Measurements from ENCODE around the gene WNK2.

The WNK2 gene

DNA sequence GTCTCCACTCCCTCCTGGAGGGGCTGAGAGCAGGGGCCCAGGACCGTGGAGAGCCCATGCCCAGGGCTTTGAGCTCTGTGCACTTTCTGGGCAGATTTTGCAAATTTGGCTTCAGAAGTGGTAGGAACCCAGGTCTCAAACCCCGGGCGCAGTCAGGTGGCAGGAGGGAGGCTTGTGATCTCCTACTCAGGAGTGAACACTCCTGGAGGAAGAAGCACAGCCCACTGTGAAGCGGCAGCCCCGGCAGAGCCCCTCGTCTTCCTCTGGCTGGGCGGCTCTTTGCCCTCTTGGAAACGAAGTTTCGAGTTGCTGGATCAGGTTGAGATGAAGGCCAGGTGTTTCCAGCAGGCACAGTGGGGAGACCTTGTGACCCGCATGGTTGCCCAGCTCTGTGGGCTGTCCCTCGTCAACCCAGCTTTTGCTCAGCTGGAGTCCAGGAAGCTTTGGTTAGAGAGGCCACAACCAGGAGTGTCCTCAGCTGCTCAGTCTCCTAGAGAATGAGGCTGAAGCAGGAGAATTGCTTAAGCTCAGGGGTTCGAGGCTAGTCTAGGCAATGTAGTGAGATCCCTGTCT lies 48.5 kb downstream of the WNK2 start:
- DNase-seq (ENCODE audit: insufficient read length, low spot score) (no peak), FAIRE-seq (no peak)
- TF ChIP-seq, protein P1, sequence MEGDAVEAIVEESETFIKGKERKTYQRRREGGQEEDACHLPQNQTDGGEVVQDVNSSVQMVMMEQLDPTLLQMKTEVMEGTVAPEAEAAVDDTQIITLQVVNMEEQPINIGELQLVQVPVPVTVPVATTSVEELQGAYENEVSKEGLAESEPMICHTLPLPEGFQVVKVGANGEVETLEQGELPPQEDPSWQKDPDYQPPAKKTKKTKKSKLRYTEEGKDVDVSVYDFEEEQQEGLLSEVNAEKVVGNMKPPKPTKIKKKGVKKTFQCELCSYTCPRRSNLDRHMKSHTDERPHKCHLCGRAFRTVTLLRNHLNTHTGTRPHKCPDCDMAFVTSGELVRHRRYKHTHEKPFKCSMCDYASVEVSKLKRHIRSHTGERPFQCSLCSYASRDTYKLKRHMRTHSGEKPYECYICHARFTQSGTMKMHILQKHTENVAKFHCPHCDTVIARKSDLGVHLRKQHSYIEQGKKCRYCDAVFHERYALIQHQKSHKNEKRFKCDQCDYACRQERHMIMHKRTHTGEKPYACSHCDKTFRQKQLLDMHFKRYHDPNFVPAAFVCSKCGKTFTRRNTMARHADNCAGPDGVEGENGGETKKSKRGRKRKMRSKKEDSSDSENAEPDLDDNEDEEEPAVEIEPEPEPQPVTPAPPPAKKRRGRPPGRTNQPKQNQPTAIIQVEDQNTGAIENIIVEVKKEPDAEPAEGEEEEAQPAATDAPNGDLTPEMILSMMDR (IDR thresholded peaks at IDR 0.05; ENCODE audit: insufficient read depth, missing control alignments) = no peak

DNA sequence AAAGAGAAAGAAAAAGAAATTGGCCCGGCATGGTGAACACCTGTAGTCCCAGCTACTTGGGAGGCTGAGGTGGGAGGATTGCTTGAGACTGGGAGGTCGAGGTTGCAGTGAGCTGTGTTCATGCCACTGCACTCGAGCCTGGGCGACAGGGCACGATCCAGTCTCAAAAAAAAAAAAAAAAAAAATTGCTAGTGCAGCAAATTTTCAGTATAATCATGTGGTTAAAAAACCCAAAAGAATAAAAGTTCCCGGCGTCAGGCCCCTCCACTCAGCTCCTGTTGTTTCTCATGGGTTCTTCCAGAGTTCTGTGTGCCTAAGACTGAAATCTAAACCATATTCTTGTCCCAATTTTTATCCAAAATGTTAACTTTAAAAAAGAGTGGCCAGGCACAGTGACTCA lies 49.1 kb downstream of the WNK2 start:
- no peak for DNase-seq (ENCODE audit: insufficient read length, low spot score)
- TF ChIP-seq, protein P1 (IDR thresholded peaks at IDR 0.05; ENCODE audit: insufficient read depth, missing control alignments) = no peak
- FAIRE-seq = no peak

DNA sequence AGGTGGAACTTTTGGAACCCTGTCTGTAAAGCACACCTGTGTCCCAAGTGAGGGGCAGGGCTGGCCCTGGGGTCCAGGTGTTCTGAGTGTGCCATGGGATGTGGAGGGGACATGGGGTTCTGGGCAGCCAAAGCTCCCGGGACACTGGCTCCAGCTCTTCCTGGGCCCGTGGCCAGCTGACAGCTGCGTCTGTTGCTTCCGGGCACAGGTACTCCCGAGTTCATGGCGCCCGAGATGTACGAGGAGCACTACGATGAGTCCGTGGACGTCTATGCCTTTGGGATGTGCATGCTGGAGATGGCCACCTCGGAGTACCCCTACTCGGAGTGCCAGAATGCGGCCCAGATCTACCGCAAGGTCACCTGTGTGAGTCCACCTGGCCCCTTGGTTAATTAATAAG lies 50.7 kb downstream of the WNK2 start:
- no peak for FAIRE-seq
- DNase-seq (ENCODE audit: insufficient read length, low spot score) = no peak
- TF ChIP-seq, protein P1 (IDR thresholded peaks at IDR 0.05; ENCODE audit: insufficient read depth, missing control alignments) = no peak

DNA sequence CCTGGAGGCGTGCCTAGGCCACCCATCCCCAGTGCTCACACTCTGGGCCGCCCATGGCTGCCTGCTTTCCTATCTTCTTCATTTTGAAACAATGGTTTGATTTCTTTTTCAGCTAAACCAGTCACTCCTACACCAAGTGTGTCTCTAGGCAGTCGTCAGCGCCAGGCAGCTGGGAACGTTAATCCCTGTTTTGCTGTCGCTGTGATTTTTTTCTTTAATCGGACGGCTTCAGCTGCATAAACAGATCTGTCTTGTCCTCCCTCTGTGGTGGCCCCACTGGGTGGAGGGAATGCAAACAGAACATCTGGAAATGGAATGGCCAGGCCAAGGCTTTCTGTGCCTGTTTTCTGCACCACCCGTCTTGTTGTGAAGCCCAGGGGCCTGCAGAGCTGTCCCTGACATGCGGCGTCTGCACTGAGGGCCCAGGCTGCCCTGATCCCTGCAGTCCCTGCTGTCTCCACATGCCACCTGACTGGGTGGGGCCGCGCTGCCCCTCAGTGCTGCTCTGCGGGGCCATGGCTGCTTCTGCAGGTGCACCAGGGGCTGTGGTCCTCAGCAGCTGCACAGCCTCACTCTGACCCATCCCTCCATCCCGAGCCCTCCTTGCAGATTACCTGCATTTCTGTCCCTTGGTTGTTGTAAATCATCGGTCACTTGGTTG lies 51.5 kb downstream of the WNK2 start:
- TF ChIP-seq, protein P1 (IDR thresholded peaks at IDR 0.05; ENCODE audit: insufficient read depth, missing control alignments) = no peak
- DNase-seq (ENCODE audit: insufficient read length, low spot score) (peak; percentile 81), FAIRE-seq (peak; percentile 21)

DNA sequence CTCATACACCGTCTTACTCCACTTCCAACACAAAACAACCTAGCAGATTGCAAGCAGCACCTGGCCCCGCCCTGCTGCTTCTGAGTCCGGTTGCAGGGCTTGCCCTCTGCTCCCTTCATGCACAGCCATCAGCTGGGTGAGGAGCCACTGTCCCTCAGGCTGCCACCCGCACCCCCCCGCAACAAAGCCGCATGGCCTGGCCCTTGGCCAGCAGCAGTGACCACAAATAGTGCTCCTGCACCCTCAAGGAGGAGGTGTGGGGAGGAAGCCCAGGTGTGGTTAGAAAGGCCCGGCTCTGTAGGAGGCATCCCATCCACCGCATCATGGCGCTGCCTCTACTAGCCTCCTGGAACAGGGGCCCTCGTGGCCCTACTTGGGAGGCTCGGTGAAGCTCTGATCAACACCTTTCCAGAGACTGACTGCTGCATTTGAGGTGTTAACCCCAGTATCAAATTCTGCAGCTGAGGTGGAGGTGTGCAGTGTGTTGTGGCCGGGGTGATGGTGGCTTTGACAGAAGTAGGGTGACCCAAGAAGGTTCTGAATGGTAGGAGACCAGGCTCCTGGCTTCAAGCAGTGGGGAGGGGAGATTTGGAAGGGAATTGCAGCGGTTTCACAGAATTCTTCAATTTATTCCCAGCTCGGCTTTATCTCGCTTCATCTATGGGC lies 52.7 kb downstream of the WNK2 start:
- FAIRE-seq (no peak), DNase-seq (ENCODE audit: insufficient read length, low spot score) (no peak)
- TF ChIP-seq, protein P1 (IDR thresholded peaks at IDR 0.05; ENCODE audit: insufficient read depth, missing control alignments) = no peak

DNA sequence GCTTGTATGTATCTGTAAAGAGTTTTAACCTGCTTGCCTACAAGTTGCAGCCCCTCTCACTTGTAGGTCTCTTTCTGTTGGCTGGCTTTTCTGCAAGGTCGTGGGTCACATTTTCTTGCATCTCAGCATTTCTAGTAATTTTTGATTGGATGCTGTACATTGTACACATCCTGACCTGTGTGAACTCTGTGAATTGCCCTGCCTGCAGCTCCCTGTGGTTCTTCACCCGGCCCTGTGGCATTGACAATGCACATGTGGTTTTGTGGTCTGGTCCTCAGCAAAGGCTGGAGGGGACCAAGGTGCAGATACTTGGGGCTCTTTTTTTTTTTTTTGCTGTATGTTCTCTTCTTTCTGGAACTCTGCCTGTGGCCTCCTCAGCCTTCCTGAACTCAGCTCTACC lies 53.6 kb downstream of the WNK2 start:
- FAIRE-seq (no peak), DNase-seq (ENCODE audit: insufficient read length, low spot score) (no peak)
- TF ChIP-seq, protein P1 (IDR thresholded peaks at IDR 0.05; ENCODE audit: insufficient read depth, missing control alignments) = no peak
